LNCaP clone FGC (cell line): ENCODE measurements around the gene STK11.

Experiments used
- DNase-seq: peaks from one replicate; pipeline ENCODE4 v3.0.0-alpha.2; 2011; ENCODE audit warnings: low read depth
- H3K4me3 ChIP-seq: 2 replicates; pipeline ENCODE4 v1.5.1; 2011; ENCODE audit warnings: mild to moderate bottlenecking, low read depth, low read length, control low read depth
- TF ChIP-seq, protein P1 (sequence below): IDR thresholded peaks from 2 replicates; pipeline ENCODE4 v1.5.1; 2012; ENCODE audit warnings: mild to moderate bottlenecking; ENCODE audit not compliant: control insufficient read depth, insufficient read depth; ENCODE audit errors: extremely low read depth

Gene STK11

DNA sequence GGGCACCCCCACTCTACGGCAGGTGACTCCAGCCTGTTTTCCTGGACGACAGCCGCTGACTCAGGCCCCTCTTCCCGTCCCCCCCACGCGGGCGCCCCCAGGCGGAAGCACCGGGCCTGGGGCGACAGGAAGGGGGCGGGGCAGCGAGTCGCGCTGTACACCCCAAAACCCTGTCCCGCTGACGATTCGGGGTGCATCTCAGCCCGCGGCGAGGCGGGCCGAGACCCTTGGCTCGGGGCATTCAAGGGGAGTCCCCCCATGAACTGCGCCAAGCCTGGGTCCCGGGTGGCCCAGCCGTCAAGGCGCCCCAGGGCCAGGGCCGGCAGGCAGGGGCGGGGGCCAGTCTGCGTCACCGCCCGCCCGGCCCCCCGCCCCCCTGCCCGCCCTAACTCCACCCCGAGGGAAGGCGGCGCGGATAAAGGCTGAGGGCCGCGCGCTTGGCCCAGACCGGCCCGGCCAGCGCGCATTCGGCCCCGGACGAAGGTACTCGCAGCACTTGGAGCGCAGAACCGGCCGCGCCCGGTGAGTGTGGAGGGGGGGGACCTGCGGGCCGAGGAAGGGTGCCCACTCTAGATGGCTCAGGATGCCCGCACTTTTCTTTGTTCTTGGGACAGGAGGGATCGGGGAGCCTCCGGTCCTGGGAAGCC, 42.7 kb downstream of the STK11 start, which contains the start of gene MIDN:
Gene MIDN (plus strand): TSS at position 445 of the 647 bp plus-strand sequence. CDS start 1,714 bp downstream, outside the sequence.
- no peak for DNase-seq
- TF ChIP-seq, protein P1, sequence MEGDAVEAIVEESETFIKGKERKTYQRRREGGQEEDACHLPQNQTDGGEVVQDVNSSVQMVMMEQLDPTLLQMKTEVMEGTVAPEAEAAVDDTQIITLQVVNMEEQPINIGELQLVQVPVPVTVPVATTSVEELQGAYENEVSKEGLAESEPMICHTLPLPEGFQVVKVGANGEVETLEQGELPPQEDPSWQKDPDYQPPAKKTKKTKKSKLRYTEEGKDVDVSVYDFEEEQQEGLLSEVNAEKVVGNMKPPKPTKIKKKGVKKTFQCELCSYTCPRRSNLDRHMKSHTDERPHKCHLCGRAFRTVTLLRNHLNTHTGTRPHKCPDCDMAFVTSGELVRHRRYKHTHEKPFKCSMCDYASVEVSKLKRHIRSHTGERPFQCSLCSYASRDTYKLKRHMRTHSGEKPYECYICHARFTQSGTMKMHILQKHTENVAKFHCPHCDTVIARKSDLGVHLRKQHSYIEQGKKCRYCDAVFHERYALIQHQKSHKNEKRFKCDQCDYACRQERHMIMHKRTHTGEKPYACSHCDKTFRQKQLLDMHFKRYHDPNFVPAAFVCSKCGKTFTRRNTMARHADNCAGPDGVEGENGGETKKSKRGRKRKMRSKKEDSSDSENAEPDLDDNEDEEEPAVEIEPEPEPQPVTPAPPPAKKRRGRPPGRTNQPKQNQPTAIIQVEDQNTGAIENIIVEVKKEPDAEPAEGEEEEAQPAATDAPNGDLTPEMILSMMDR = 0 out of 2 replicates have a peak, but pooled peaks have one; percentile 26

DNA sequence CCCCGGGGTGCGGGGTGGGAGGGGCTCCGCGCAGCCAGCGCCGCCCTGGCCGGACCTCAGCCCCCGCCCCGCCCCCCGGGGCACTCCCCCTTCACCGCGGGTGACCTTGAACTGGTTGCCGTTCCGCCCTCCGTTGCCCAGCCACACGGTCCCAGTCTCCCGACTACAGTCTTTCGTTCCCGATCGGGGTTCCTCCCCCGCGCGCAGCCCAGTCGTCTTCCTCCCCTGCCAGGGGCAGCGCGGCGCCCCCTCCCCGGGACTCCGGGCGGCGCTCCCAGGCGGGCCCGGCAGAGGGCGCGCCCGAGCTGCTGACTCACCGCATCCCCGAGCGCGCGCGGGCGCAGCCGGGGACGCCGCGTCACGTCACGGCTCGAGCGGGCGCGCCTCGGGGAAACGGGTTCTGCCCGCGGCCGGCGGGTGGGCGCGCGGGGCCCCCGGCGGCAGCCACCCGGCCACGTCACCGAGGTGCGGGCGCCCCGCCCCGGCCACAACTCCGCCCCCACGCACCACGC, 43.3 kb downstream of the STK11 start:
- H3K4me3 ChIP-seq = peak overlapping the region; percentile 66
- DNase-seq = no peak
- TF ChIP-seq, protein P1 = peak; percentile 72

More for the DNA sequence above, 42.7 kb downstream of the STK11 start, which contains the start of gene MIDN:
- H3K4me3 ChIP-seq = peak within 1 kb of the TSS; percentile 66

DNA sequence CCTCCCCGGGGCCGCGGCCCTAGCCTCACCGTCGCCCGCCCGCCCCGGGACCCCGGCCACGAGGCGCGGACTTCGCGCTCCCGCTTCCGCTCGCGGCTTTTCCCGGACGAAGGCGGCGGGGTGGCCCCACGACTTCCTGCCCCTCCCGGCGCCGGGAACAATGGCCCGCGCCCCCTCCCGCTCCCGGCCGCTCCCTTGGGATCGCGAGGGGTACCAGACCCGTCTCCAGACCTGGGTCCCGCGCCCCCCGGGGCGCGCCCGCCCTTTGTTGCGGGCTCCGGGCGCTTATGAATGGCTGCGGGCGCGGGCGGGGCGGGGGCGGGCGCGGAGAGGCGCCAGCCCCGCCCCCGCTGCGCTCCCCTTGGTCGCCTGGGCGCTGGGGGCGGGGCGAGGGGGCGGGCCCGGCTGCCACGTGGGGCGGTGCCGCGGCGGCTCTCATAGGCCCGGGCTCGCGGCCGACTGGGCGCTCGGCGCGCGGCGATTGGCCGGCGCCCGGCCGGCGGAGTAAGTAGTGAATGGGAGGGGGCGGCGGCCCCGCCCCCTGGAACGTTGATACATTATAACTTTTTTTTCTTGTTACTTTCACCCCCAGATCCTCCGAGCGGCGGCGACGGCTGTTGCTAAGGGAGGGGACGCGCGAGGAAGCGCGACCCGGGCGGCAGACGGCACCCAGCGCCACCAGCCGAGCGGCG, 43.9 kb downstream of the STK11 start:
- H3K4me3 ChIP-seq = peak overlapping the region; percentile 80

DNA sequence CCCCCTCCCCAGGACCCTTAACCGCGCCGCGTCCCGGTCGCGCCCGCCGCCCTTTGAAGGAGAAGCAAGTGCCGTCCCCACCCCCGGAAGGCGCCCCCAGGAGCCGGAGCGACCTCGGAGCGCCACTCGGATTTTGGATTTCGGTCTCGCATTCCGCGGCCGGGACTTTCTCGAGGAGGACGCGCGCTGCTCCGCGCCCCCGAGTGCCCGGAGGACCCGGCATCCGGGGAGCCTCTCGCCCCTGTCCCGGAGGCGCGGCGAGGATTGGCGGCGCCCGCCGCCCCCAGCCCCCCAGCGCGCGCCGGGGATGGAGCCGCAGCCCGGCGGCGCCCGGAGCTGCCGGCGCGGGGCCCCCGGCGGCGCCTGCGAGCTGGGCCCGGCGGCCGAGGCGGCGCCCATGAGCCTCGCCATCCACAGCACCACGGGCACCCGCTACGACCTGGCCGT, 44.4 kb downstream of the STK11 start:
- TF ChIP-seq, protein P1 = no peak
- H3K4me3 ChIP-seq = peak overlapping the region; percentile 80
- no peak for DNase-seq

More for the DNA sequence above, 43.9 kb downstream of the STK11 start:
- peak; percentile 69 for DNase-seq
- TF ChIP-seq, protein P1 = no peak

DNA sequence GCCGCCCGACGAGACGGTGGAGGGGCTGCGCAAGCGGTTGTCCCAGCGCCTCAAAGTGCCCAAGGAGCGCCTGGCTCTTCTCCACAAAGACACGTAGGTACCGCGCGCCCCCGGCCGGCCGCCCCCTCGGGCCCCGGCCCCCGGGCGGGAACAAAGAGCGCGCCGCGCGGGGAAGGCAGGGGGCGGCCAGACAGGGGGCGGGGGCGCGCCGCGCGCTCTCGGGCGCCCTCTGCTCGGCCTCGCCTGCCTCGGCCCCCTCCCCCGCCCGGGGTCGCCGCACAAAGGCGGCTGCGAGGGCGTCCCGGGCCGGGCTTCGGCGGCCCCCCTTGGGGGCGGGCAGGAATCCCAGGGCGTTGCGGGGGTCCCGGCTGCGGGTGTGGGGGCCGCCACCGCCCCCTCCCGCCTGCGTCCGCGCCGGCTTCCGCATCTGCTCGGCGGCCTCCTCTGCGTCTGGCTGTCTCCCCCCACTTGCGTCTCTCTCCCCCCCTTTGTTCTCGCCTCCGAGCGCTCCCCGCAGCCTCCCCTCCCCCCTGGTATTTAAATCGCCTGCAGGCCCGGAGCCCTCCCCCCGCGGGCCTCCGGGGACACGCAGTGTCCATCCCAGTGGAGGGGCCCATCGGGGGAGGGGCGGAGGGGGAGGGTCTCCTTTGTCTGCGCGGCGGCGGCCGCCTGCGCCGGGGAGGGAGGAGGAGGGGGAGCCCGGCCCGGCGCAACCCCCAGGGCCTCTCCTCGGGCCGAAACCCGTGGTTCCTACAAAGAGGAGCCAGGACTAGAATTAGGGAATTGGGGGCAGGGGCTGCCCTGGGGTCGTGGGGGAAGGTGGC, 45.1 kb downstream of the STK11 start:
- H3K4me3 ChIP-seq = peak overlapping the region; percentile 80
- TF ChIP-seq, protein P1 = 0 out of 2 replicates have a peak, but pooled peaks have one; percentile 1
- DNase-seq = no peak
